ENCODE results near the gene DOCK8. TPM values are rescaled to one million over a fixed set of nuclear protein-coding genes. Genes with fewer than 3 reads are reported as not detected.

DOCK8 gene
- total RNA-seq, 1 experiment from 2014 or later = 1.4 TPM

GRCh38 chr9:270657-271237 is 56.1 kb downstream of the DOCK8 start:
- Histone ChIP-seq H3K18ac (ENCODE audit: insufficient read length, low read depth, low read length) (no peak overlapping the region), H2BK12ac (ENCODE audit: insufficient read length, low read depth, low read length) (no peak overlapping the region), H4K5ac (ENCODE audit: insufficient read length, low read depth, low read length) (no peak overlapping the region), H3K4me1 (ENCODE audit: insufficient read depth, low read length) (no peaks in the 10 kb centered on the region), H3K56ac (ENCODE audit: insufficient read length, low read depth, low read length) (no peak overlapping the region), H3T11ph (ENCODE audit: low read length) (no peak overlapping the region), H2BK20ac (ENCODE audit: low read depth, low read length, poor library complexity, severe bottlenecking) (no peak overlapping the region), H2BK5ac (ENCODE audit: insufficient read length, low read length) (no peak overlapping the region), H3K9ac (ENCODE audit: extremely low read depth, insufficient read length, low read length) (no peak overlapping the region), H4K91ac (ENCODE audit: insufficient read length, low read depth, low read length) (no peak overlapping the region), H3K14ac (ENCODE audit: insufficient read depth, low read length) (no peak overlapping the region), H3K79me1 (ENCODE audit: insufficient read depth, low read depth, low read length, poor library complexity, severe bottlenecking) (no peaks in the 10 kb centered on the region), H3K9me3 (ENCODE audit: control insufficient read depth, low read depth, low read length) (no peaks in the 10 kb centered on the region), H3K4ac (ENCODE audit: low read depth, low read length) (no peak overlapping the region), H3K23me2 (ENCODE audit: insufficient read length, low read depth, low read length, poor library complexity, severe bottlenecking) (no peaks in the 10 kb centered on the region), H4K8ac (replicated peaks; ENCODE audit: insufficient read length, low read depth, low read length) (no peak overlapping the region), H3K79me2 (ENCODE audit: insufficient read depth, low read length) (no peaks in the 10 kb centered on the region), H3K27ac (ENCODE audit: insufficient read length, low read depth, low read length) (no peak overlapping the region), H2BK15ac (ENCODE audit: low read depth, low read length) (no peak overlapping the region), H2BK120ac (ENCODE audit: low read depth, low read length, poor library complexity, severe bottlenecking) (no peak overlapping the region), H3K4me2 (ENCODE audit: insufficient read depth, insufficient read length, low read length) (no peak overlapping the region), H3K27me3 (ENCODE audit: insufficient read depth, low read length) (no peaks in the 10 kb centered on the region), H3K23ac (ENCODE audit: insufficient read length, low read depth, low read length) (no peak overlapping the region), H4K20me1 (ENCODE audit: control insufficient read depth, insufficient read depth, insufficient read length) (no peaks in the 10 kb centered on the region), H2AFZ (ENCODE audit: low read length) (no peak overlapping the region), H2AK5ac (ENCODE audit: insufficient read length, low read length) (no peak overlapping the region)
- Mint-ChIP-seq H3K9me3 (no peaks in the 10 kb centered on the region; a peak in 1 of 5 replicates), H3K4me3 (no peak overlapping the region), H3K36me3 (ENCODE audit: insufficient read depth in 1 of 3, low read depth in 3 of 3) (no peaks in the 10 kb centered on the region), H3K27ac (no peak overlapping the region), H3K4me1 (no peaks in the 10 kb centered on the region), H3K27me3 (ENCODE audit: low read depth) (no peaks in the 10 kb centered on the region; the same call in 1 of the 2 replicates)
- no peak for DNase-seq
- no CpG with 5 or more reads among the region's 2 CpGs for WGBS (ENCODE audit: extremely low coverage, insufficient read length, low lambda C conversion rate)
- TF ChIP-seq, protein P1, sequence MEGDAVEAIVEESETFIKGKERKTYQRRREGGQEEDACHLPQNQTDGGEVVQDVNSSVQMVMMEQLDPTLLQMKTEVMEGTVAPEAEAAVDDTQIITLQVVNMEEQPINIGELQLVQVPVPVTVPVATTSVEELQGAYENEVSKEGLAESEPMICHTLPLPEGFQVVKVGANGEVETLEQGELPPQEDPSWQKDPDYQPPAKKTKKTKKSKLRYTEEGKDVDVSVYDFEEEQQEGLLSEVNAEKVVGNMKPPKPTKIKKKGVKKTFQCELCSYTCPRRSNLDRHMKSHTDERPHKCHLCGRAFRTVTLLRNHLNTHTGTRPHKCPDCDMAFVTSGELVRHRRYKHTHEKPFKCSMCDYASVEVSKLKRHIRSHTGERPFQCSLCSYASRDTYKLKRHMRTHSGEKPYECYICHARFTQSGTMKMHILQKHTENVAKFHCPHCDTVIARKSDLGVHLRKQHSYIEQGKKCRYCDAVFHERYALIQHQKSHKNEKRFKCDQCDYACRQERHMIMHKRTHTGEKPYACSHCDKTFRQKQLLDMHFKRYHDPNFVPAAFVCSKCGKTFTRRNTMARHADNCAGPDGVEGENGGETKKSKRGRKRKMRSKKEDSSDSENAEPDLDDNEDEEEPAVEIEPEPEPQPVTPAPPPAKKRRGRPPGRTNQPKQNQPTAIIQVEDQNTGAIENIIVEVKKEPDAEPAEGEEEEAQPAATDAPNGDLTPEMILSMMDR (conservative IDR thresholded peaks at IDR 0.05) = no peak
